PC-3 (cell line): ENCODE measurements around the gene FA2H.

Source experiments
- EZH2 ChIP-seq: fragments of 300-600 bp; sonication (generic); IDR thresholded peaks from one replicate; pipeline ENCODE4 v1.6.1; 2017; ENCODE audit warnings: antibody characterized with exemption, mild to moderate bottlenecking, low read length; ENCODE audit not compliant: unreplicated experiment
- EZH2phosphoT487 ChIP-seq: fragments of 300-600 bp; sonication (generic); IDR thresholded peaks from 2 replicates; pipeline ENCODE4 v1.6.1; 2018; ENCODE audit warnings: mild to moderate bottlenecking, antibody characterized with exemption, low read length, borderline replicate concordance
- TF ChIP-seq, protein P1 (sequence below): fragments of 300-600 bp; sonication (generic); conservative IDR thresholded peaks from 2 replicates; pipeline ENCODE4 v1.5.1; 2017; ENCODE audit warnings: antibody characterized with exemption, low read depth, mild to moderate bottlenecking, low read length

DNA sequence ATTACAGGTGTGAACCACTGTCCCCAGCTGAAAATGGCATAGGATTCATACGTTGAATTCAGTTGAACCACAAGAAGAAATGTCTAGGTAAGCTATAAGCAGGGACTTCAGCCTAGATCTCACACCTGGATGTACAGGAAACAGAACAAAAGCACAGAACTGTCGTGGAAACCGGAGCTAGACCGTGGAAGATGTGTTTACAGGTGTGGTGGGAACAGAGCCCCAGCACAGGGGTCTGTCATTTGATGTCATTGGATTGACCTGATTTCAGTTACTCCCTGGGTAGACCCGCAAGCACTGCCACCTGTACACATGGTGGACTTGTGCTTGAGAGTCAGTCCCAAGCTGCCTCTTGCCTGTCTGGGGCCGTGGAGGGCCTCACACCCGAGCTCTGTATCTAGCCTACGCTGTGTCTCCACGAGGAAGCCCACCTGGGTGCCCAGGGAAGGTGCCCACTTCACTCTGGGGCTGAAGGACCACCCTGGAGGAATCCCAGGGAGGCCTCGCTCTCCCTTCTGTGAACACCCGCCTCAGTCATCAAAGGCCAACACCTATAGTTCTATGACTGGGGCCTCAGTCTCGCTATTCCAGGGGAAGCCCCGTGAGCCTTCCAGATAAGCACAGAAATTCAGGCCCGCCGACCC lies 41.8 kb downstream of the FA2H start:
- TF ChIP-seq, protein P1, sequence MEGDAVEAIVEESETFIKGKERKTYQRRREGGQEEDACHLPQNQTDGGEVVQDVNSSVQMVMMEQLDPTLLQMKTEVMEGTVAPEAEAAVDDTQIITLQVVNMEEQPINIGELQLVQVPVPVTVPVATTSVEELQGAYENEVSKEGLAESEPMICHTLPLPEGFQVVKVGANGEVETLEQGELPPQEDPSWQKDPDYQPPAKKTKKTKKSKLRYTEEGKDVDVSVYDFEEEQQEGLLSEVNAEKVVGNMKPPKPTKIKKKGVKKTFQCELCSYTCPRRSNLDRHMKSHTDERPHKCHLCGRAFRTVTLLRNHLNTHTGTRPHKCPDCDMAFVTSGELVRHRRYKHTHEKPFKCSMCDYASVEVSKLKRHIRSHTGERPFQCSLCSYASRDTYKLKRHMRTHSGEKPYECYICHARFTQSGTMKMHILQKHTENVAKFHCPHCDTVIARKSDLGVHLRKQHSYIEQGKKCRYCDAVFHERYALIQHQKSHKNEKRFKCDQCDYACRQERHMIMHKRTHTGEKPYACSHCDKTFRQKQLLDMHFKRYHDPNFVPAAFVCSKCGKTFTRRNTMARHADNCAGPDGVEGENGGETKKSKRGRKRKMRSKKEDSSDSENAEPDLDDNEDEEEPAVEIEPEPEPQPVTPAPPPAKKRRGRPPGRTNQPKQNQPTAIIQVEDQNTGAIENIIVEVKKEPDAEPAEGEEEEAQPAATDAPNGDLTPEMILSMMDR = no peak
- TF ChIP-seq EZH2phosphoT487 (no peak), EZH2 (no peak)
